ENCODE measurements around the gene SYT15. TPM values are rescaled to one million over a fixed set of nuclear protein-coding genes. Genes with fewer than 3 reads are reported as not detected.
"Not testable (repeated sequence)": the region's sequence is repeated elsewhere in the genome, so short reads cannot be mapped to it uniquely, and the experiment has no call there.

The SYT15 gene
- total and polyA plus RNA-seq, 2 donors (not counting 1 experiment from before 2014, with no cell fraction given): 0.18 to 0.94 TPM

DNA sequence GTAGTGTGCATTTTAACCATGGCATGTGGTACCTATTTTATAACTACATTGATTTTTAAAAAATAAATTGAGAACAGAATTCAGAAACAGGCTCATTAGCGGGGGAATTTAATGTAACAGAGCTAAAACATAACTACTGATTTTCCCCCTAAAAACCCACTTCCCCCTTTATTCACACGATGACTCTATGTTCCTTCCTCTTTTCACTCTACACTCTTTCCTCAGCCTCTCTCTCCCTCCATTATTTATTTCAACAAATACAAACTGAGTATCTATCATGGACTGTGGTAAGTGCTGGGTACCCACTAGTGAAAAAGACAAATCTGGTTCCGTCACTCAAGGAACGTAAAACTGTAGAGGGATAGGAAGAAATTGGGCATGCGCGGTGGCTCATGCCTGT lies 36.6 kb downstream of the SYT15 start:
- H3K27ac ChIP-seq (ENCODE audit: low read length in 2 of 2); H3K4me1 Mint-ChIP-seq; H4K20me1 ChIP-seq (ENCODE audit: control insufficient read depth, insufficient read depth, low read length, poor library complexity, severe bottlenecking); POLR2A ChIA-PET; H3K27ac Mint-ChIP-seq; H3K4me3 Mint-ChIP-seq; H3K4me1 ChIP-seq (ENCODE audit: control insufficient read depth in 2 of 2, insufficient read depth in 2 of 2, low read length in 2 of 2); H3K4me3 ChIP-seq (ENCODE audit: control extremely low read depth in 1 of 5, extremely low read depth in 1 of 5, insufficient read depth in 1 of 5, low read depth in 2 of 5, low read length in 4 of 5); H3K27me3 ChIP-seq (replicated peaks in 1 of 4; ENCODE audit: control extremely low read depth in 1 of 4, control insufficient read depth in 3 of 4, insufficient read depth in 4 of 4, low read length in 3 of 4); intact Hi-C loops (cut with micrococcal nuclease); DNase-seq; H3K9ac ChIP-seq (ENCODE audit: low read length); H3K4me2 ChIP-seq (replicated peaks; ENCODE audit: low read depth, low read length, poor library complexity, severe bottlenecking); H3K9me3 ChIP-seq (ENCODE audit: control extremely low read depth in 1 of 3, control insufficient read depth in 2 of 3, insufficient read depth in 1 of 3, low read length in 2 of 3); H3K9me3 Mint-ChIP-seq (ENCODE audit: insufficient read depth); CTCF ChIA-PET; H3K79me2 ChIP-seq (ENCODE audit: control insufficient read depth, insufficient read depth, low read length); H3K27me3 Mint-ChIP-seq; H3K36me3 ChIP-seq (replicated peaks in 1 of 2; ENCODE audit: control extremely low read depth in 1 of 2, control insufficient read depth in 1 of 2, extremely low read depth in 1 of 2, insufficient read depth in 2 of 2, low read length in 1 of 2); H2AFZ ChIP-seq (ENCODE audit: insufficient read depth, low read depth, low read length, poor library complexity, severe bottlenecking): not testable (repeated sequence)
- no CpG with 5 or more reads among the region's 6 CpGs for WGBS (ENCODE audit: insufficient coverage)
- peak; percentile 28 for ATAC-seq (ENCODE audit: low read depth)

DNA sequence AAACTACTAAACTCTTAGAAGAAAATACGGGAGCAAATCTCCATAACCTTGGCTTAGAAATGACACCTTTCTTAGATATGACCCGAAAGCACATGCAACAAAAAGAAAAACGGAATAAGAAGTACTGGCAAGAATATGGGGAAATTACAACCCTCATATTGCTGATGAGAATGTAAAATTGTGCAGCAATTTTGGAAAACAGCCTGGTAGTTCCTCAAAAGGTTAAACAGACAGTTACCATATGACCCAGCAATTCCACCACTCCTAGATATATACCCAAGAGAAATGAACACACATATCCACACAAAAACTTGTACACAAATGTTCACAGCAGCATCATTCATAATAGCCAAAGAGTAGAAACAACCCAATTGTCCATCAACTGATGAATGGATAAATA lies 37.3 kb downstream of the SYT15 start:
- H3K9me3 ChIP-seq (ENCODE audit: control extremely low read depth in 1 of 3, control insufficient read depth in 2 of 3, insufficient read depth in 1 of 3, low read length in 2 of 3); DNase-seq; H3K4me3 ChIP-seq (ENCODE audit: control extremely low read depth in 1 of 5, extremely low read depth in 1 of 5, insufficient read depth in 1 of 5, low read depth in 2 of 5, low read length in 4 of 5); H3K4me1 ChIP-seq (ENCODE audit: control insufficient read depth in 2 of 2, insufficient read depth in 2 of 2, low read length in 2 of 2); intact Hi-C loops (cut with micrococcal nuclease); H2AFZ ChIP-seq (ENCODE audit: insufficient read depth, low read depth, low read length, poor library complexity, severe bottlenecking); H3K4me1 Mint-ChIP-seq; H3K79me2 ChIP-seq (ENCODE audit: control insufficient read depth, insufficient read depth, low read length); H3K27ac ChIP-seq (ENCODE audit: low read length in 2 of 2); H3K9me3 Mint-ChIP-seq (ENCODE audit: insufficient read depth); H3K27ac Mint-ChIP-seq; CTCF ChIA-PET; H4K20me1 ChIP-seq (ENCODE audit: control insufficient read depth, insufficient read depth, low read length, poor library complexity, severe bottlenecking); POLR2A ChIA-PET; H3K4me2 ChIP-seq (replicated peaks; ENCODE audit: low read depth, low read length, poor library complexity, severe bottlenecking); H3K27me3 Mint-ChIP-seq; H3K9ac ChIP-seq (ENCODE audit: low read length); H3K4me3 Mint-ChIP-seq; H3K36me3 ChIP-seq (replicated peaks in 1 of 2; ENCODE audit: control extremely low read depth in 1 of 2, control insufficient read depth in 1 of 2, extremely low read depth in 1 of 2, insufficient read depth in 2 of 2, low read length in 1 of 2); H3K27me3 ChIP-seq (replicated peaks in 1 of 4; ENCODE audit: control extremely low read depth in 1 of 4, control insufficient read depth in 3 of 4, insufficient read depth in 4 of 4, low read length in 3 of 4); ATAC-seq (ENCODE audit: low read depth): not testable (repeated sequence)
- WGBS (ENCODE audit: insufficient coverage): no CpG with 5 or more reads among the region's 3 CpGs

DNA sequence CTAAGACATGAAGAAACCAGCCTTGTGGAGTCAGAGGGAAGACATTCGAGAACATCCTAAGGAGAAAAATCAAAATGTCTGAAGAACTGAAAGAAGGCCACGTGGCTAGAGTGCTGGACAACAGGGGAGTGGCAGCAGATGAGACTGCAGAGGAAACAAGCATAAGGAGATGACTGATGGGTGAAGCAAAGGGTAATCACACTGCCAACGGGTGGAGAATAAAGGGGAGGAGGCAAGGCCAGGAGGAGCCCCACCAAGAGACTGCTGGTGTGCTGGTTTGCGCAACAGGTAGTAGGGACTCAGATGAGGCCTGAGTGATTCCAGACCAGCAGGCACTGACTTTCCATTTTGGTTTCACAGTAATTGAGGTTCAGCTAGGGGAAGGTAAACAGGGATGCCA lies 38.2 kb downstream of the SYT15 start:
- H3K4me3 ChIP-seq (ENCODE audit: control extremely low read depth in 1 of 5, extremely low read depth in 1 of 5, insufficient read depth in 1 of 5, low read depth in 2 of 5, low read length in 4 of 5); H3K4me2 ChIP-seq (replicated peaks; ENCODE audit: low read depth, low read length, poor library complexity, severe bottlenecking); H3K79me2 ChIP-seq (ENCODE audit: control insufficient read depth, insufficient read depth, low read length); CTCF ChIA-PET; H4K20me1 ChIP-seq (ENCODE audit: control insufficient read depth, insufficient read depth, low read length, poor library complexity, severe bottlenecking); POLR2A ChIA-PET; H3K36me3 ChIP-seq (replicated peaks in 1 of 2; ENCODE audit: control extremely low read depth in 1 of 2, control insufficient read depth in 1 of 2, extremely low read depth in 1 of 2, insufficient read depth in 2 of 2, low read length in 1 of 2); H3K9me3 Mint-ChIP-seq (ENCODE audit: insufficient read depth); H3K9ac ChIP-seq (ENCODE audit: low read length); H3K27me3 ChIP-seq (replicated peaks in 1 of 4; ENCODE audit: control extremely low read depth in 1 of 4, control insufficient read depth in 3 of 4, insufficient read depth in 4 of 4, low read length in 3 of 4); H3K9me3 ChIP-seq (ENCODE audit: control extremely low read depth in 1 of 3, control insufficient read depth in 2 of 3, insufficient read depth in 1 of 3, low read length in 2 of 3); H3K4me1 Mint-ChIP-seq; H3K27ac ChIP-seq (ENCODE audit: low read length in 2 of 2); ATAC-seq (ENCODE audit: low read depth); H3K4me1 ChIP-seq (ENCODE audit: control insufficient read depth in 2 of 2, insufficient read depth in 2 of 2, low read length in 2 of 2); H2AFZ ChIP-seq (ENCODE audit: insufficient read depth, low read depth, low read length, poor library complexity, severe bottlenecking); H3K4me3 Mint-ChIP-seq; intact Hi-C loops (cut with micrococcal nuclease); H3K27me3 Mint-ChIP-seq; DNase-seq: not testable (repeated sequence)
- H3K27ac Mint-ChIP-seq: peak overlapping the region; percentile 74
- WGBS (ENCODE audit: insufficient coverage): no CpG with 5 or more reads among the region's 4 CpGs

DNA sequence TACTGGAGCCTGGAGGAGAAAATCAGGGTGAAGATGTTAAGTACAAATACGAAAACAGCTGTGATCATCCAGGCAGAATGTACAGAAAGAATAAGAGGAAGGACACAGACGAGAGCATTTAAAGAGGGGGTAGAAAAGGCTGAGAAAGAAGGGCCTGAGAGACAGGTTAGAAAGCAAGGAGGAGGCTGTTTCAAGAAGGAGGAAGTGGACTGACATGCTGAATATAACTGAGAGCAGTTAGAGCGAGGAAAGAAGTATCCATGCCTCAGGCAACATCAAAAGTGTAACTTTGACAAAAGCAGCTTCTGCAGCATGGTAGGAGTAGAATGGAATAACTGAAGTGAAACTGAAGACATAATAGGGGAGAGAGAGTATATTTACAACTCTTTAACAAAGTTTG lies 39.0 kb downstream of the SYT15 start:
- H3K36me3 ChIP-seq (replicated peaks in 1 of 2; ENCODE audit: control extremely low read depth in 1 of 2, control insufficient read depth in 1 of 2, extremely low read depth in 1 of 2, insufficient read depth in 2 of 2, low read length in 1 of 2); H3K4me2 ChIP-seq (replicated peaks; ENCODE audit: low read depth, low read length, poor library complexity, severe bottlenecking); POLR2A ChIA-PET; H3K4me1 Mint-ChIP-seq; H3K9me3 ChIP-seq (ENCODE audit: control extremely low read depth in 1 of 3, control insufficient read depth in 2 of 3, insufficient read depth in 1 of 3, low read length in 2 of 3); H2AFZ ChIP-seq (ENCODE audit: insufficient read depth, low read depth, low read length, poor library complexity, severe bottlenecking); H3K27me3 ChIP-seq (replicated peaks in 1 of 4; ENCODE audit: control extremely low read depth in 1 of 4, control insufficient read depth in 3 of 4, insufficient read depth in 4 of 4, low read length in 3 of 4); H4K20me1 ChIP-seq (ENCODE audit: control insufficient read depth, insufficient read depth, low read length, poor library complexity, severe bottlenecking); H3K27me3 Mint-ChIP-seq; H3K4me3 ChIP-seq (ENCODE audit: control extremely low read depth in 1 of 5, extremely low read depth in 1 of 5, insufficient read depth in 1 of 5, low read depth in 2 of 5, low read length in 4 of 5); CTCF ChIA-PET; H3K79me2 ChIP-seq (ENCODE audit: control insufficient read depth, insufficient read depth, low read length); H3K4me1 ChIP-seq (ENCODE audit: control insufficient read depth in 2 of 2, insufficient read depth in 2 of 2, low read length in 2 of 2); DNase-seq; H3K27ac ChIP-seq (ENCODE audit: low read length in 2 of 2); H3K9me3 Mint-ChIP-seq (ENCODE audit: insufficient read depth); intact Hi-C loops (cut with micrococcal nuclease); H3K9ac ChIP-seq (ENCODE audit: low read length): not testable (repeated sequence)
- WGBS (ENCODE audit: insufficient coverage): 0% methylated on average over 1 of the region's 3 CpGs
- ATAC-seq (ENCODE audit: low read depth): peak; percentile 58
- Mint-ChIP-seq H3K4me3 (peak overlapping the region; percentile 37), H3K27ac (peak overlapping the region; percentile 84)
